ENCODE data around the gene SRGAP3.

The SRGAP3 gene

GRCh38 chr3:9036404-9037131 lies 212.9 kb downstream of the SRGAP3 start:
- DNase-seq = no peak

DNA sequence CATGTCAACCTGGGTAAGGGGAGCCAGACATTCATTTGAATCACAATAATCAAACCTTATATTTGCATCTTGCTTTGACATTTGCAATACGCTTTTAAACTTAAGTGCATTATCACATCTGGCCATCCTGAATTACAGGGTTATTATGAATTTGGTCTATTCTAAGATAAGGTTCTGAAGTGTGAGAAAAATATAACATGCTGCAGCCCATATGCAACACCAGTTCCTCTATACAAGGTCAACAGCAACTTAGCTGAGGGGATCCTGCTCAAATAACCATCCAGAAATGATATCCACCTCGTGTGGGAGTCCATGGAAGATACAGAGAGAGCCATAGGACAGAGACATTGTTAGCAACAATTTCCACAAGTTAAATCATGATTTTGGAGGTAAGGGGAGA lies 213.5 kb downstream of the SRGAP3 start:
- DNase-seq = no peak

GRCh38 chr3:9035473-9035872 lies 214.0 kb downstream of the SRGAP3 start:
- DNase-seq = no peak

GRCh38 chr3:9033867-9034266 lies 215.6 kb downstream of the SRGAP3 start:
- DNase-seq = no peak

- DNase-seq = no peak
These were observed 217.1 kb downstream of the SRGAP3 start for GRCh38 chr3:9032231-9032777.

GRCh38 chr3:9030034-9030433 lies 219.4 kb downstream of the SRGAP3 start:
- DNase-seq = no peak

DNA sequence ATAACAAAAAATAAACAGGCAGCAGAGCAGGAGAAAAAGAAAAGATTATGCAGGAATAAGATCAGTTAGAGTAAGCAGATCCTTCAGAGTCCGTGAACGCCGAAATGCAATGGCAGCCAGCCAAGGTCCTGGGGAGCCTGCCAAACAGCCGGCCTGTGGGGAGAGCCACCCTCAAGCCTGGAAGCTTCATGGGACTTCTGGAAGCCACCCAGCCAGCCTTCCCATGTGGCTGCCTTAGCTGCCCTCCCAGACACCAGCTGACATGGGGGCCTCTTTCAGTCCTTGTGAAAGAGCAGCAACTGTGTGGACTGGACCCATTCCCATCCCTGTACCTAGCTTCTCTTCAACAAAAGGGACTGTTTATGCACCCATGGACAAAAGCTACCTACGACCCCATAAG lies 221.3 kb downstream of the SRGAP3 start:
- DNase-seq = no peak

DNA sequence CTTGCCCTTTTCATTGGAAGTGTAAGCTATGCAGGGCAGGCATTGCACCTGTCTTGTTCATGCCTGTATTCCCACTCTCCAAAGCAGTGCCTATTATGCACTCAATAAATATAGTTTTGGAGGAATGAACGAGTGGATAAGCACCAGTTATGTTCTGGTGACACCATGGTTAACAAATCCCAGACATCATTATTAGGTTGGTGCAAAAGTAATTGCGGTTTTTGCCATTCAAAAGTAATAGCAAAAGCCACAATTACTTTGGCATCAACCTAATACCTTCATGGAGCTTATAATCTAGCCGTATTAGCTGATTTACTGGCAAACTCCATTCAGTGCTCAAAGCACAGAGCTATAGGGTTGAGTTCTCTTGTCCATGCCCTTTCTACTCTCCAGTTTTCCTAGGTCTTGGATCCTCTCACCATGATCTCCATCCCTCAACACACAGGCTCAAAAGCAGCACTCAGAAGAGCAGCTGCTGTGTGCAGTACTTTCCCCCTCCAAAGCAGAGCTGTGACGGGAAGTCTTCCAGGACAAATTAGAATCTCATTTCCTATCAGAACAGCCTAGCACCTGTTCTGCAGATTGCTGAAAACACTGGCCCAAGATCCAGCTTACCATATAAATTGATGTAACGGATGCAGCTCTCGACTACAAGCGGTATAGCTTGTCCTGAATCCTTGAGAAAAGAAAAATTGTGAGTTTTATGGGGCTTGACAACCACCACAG lies 223.0 kb downstream of the SRGAP3 start:
- no peak for DNase-seq

GRCh38 chr3:9024341-9024740 lies 225.1 kb downstream of the SRGAP3 start:
- no peak for DNase-seq

DNA sequence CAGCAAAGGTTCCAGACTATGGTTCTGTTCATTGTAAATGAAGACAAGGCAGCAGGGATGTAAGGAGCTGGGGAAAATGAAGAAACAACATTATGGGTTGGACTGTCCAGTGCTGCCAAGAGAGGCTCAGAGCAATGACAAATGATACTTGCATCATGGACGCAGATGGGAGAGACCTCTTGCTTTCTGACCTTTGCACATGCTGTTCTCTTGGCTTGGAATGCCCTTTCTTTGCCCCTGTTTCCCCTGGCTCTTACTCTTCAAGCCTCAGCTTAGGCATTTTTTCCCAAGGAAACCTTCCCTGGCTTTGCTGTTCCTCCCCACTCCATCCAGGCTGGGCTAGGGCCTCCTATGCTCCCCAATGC lies 226.2 kb downstream of the SRGAP3 start:
- DNase-seq = no peak

GRCh38 chr3:9022305-9023225 lies 226.9 kb downstream of the SRGAP3 start:
- DNase-seq = no peak

GRCh38 chr3:9021271-9022009 lies 228.0 kb downstream of the SRGAP3 start:
- DNase-seq = no peak

DNA sequence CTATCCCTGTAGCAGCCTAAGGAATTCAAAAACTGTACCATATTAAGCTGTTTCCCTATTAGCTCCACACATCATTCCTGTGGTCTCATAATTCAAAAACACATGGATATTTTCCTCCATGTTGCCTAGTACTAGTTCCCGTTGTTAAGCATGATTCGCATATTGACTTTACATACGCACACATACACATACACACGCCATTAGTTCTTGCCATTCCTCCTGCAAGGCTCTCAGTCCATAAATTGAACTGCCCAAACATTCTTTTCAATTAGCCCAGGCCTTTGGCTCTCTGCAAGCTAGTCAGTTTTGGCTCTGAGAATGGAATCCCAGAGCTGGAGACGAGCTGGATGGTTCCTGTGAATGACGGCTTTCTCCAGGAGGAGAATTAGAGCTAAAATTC lies 229.0 kb downstream of the SRGAP3 start:
- DNase-seq = no peak

GRCh38 chr3:9019259-9019961 lies 230.0 kb downstream of the SRGAP3 start:
- no peak for DNase-seq

GRCh38 chr3:9015250-9015649 lies 234.2 kb downstream of the SRGAP3 start:
- DNase-seq = no peak

GRCh38 chr3:9013782-9014563 lies 235.5 kb downstream of the SRGAP3 start:
- DNase-seq = no peak

GRCh38 chr3:9012521-9012920 lies 236.9 kb downstream of the SRGAP3 start:
- DNase-seq = no peak

GRCh38 chr3:9009976-9010545 lies 239.4 kb downstream of the SRGAP3 start:
- no peak for DNase-seq

- no peak for DNase-seq
These were observed 240.7 kb downstream of the SRGAP3 start for GRCh38 chr3:9008550-9009255.

- DNase-seq = no peak
These were observed 241.5 kb downstream of the SRGAP3 start for GRCh38 chr3:9007928-9008327.
